NCI-H1694 treated with DMSO at 0.1 percent for 48 hours (cell line): ENCODE data around the gene PDCD11.
"Not testable (repeated sequence)": the region's sequence is repeated elsewhere in the genome, so short reads cannot be mapped to it uniquely, and the experiment has no call there.

Experiments used
- DNase-seq: peaks from one replicate; lab custom pipeline; 2025; lab: John Stamatoyannopoulos, UW

Gene PDCD11

GRCh38 chr10:103396067-103396788 lies at the start of gene PDCD11, which contains the start of gene ATP5MK:
PDCD11 (plus strand) TSS chr10:103396626; CDS start chr10:103398427, 1,801 bp downstream.
ATP5MK (minus strand) TSS chr10:103396475; CDS start chr10:103392457, 4,018 bp downstream.
- peak; percentile 90 for DNase-seq

GRCh38 chr10:103350175-103350516 lies 46.3 kb upstream of the PDCD11 start:
- DNase-seq: no peak

- DNase-seq: peak; percentile 48
Measured at GRCh38 chr10:103350517-103351260, 45.7 kb upstream of the PDCD11 start, which contains the start of gene PCGF6. PCGF6 (minus strand) TSS chr10:103351140; CDS start chr10:103351066, 74 bp downstream.

GRCh38 chr10:103353281-103353680 lies 43.1 kb upstream of the PDCD11 start:
- DNase-seq: no peak

GRCh38 chr10:103354567-103354966 lies 41.9 kb upstream of the PDCD11 start:
- not testable (repeated sequence) for DNase-seq

- DNase-seq: no peak
Measured at GRCh38 chr10:103355906-103356599, 40.4 kb upstream of the PDCD11 start.

GRCh38 chr10:103359493-103359892 lies 36.9 kb upstream of the PDCD11 start:
- not testable (repeated sequence) for DNase-seq

GRCh38 chr10:103360791-103361190 lies 35.6 kb upstream of the PDCD11 start:
- not testable (repeated sequence) for DNase-seq

- no peak for DNase-seq
Measured at GRCh38 chr10:103367379-103367781, 29.0 kb upstream of the PDCD11 start.

GRCh38 chr10:103367782-103368518 lies 28.5 kb upstream of the PDCD11 start, which contains the start of gene TAF5:
TAF5 (plus strand) TSS chr10:103367976; CDS start chr10:103367990, 14 bp downstream.
- DNase-seq: peak; percentile 93

GRCh38 chr10:103373544-103373943 lies 22.9 kb upstream of the PDCD11 start:
- no peak for DNase-seq

GRCh38 chr10:103374263-103374662 lies 22.2 kb upstream of the PDCD11 start:
- no peak for DNase-seq

- DNase-seq: no peak
Measured at GRCh38 chr10:103382769-103383168, 13.7 kb upstream of the PDCD11 start.

GRCh38 chr10:103394180-103394579 lies 2.2 kb upstream of the PDCD11 start:
- no peak for DNase-seq

GRCh38 chr10:103395754-103396066 lies 716 bp upstream of the PDCD11 start:
- no peak for DNase-seq

- no peak for DNase-seq
Measured at GRCh38 chr10:103396789-103397087, 312 bp downstream of the PDCD11 start.

- DNase-seq: no peak
Measured at GRCh38 chr10:103397191-103397825, 882 bp downstream of the PDCD11 start.

- no peak for DNase-seq
Measured at GRCh38 chr10:103413564-103413963, 17.1 kb downstream of the PDCD11 start.

- no peak for DNase-seq
Measured at GRCh38 chr10:103415581-103415980, 19.2 kb downstream of the PDCD11 start.

GRCh38 chr10:103416436-103417147 lies 20.2 kb downstream of the PDCD11 start:
- DNase-seq: peak; percentile 27

GRCh38 chr10:103417148-103417469 lies 20.7 kb downstream of the PDCD11 start:
- DNase-seq: not testable (repeated sequence)
